ENCODE results near the gene ADCY1.

DNA sequence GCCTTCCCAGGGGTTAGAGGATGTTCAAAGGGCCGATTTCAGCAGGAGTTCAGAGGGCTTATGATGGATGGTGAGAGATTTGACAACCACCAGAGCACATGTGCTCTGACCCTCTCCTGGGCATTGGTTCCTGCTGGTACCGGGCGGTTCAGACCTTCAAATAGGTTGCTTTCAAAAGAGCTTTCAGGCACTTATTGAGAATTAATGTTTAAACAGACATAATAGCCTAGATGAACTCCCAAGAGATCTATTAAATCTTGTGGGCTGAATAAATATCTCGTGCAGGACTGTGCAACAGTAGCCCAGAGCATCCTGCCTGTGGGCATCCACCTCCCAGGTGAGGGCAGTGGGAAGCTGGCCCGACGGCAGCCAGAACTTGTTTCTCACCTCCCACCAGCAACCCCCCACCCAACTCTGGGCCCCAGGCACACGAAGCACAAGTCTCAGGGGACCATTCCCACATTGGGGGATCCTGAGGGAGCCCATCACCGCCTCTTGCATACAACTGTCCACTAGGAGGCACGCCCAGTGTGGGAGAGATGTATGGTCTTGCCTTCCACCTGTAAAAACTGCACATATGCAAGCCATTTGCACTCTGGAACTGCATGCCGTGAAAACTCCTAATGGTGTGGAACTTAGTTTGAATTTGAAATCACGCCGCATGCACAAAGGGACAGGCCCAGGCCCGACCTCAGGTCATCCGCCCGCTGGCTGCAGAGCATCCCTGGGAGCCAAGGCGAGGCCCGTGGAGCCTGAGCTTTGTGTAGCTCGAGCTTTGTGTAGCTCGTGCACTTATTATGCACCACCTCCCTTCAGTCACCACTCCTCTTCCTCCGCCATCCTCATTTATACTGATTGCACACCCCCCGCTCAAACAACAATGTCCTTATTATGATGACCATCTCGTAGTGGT, 147.8 kb downstream of the ADCY1 start:
- no peak for TF ChIP-seq ZNF274 (IDR thresholded peaks at IDR 0.05; ENCODE audit: low read depth, low read length)
- TF ChIP-seq YY1 (IDR thresholded peaks at IDR 0.05; ENCODE audit: insufficient read depth, insufficient read length) = no peak

Data from NT2/D1 (cell line).